HG03439 (cell line): ENCODE results near the gene TPRX1.

Experiments
- ATAC-seq: cut with Tn5 transposase; IDR thresholded peaks from one replicate; pipeline ENCODE4 v1.9.1; 2021; ENCODE audit warnings: mild to moderate bottlenecking, moderate library complexity; ENCODE audit not compliant: unreplicated experiment

The TPRX1 gene

GRCh38 chr19:47752440-47753211 is 51.7 kb downstream of the TPRX1 start:
- ATAC-seq = no peak
